ENCODE data around the gene HSPA9.
"Not testable (repeated sequence)": the region's sequence is repeated elsewhere in the genome, so short reads cannot be mapped to it uniquely, and the experiment has no call there.

HSPA9 gene

GRCh38 chr5:138520971-138521370 is 54.2 kb downstream of the HSPA9 start:
- no peak for TF ChIP-seq CTCF (IDR thresholded peaks at IDR 0.05; ENCODE audit: low read length, missing control alignments)
- no peak for DNase-seq (ENCODE audit: low read depth)
- H3K4me3 ChIP-seq (replicated peaks; ENCODE audit: low read depth, low read length): no peak overlapping the region

GRCh38 chr5:138517437-138517836 is 57.8 kb downstream of the HSPA9 start:
- TF ChIP-seq CTCF (IDR thresholded peaks at IDR 0.05; ENCODE audit: low read length, missing control alignments): no peak

GRCh38 chr5:138515556-138516245 is 59.5 kb downstream of the HSPA9 start:
- H3K4me3 ChIP-seq (replicated peaks; ENCODE audit: low read depth, low read length): no peak overlapping the region
- no peak for DNase-seq (ENCODE audit: low read depth)
- no peak for TF ChIP-seq CTCF (IDR thresholded peaks at IDR 0.05; ENCODE audit: low read length, missing control alignments)

More at GRCh38 chr5:138517437-138517836, 57.8 kb downstream of the HSPA9 start:
- no peak for DNase-seq (ENCODE audit: low read depth)
- no peak overlapping the region for H3K4me3 ChIP-seq (replicated peaks; ENCODE audit: low read depth, low read length)

- DNase-seq (ENCODE audit: low read depth): no peak
- no peak overlapping the region for H3K4me3 ChIP-seq (replicated peaks; ENCODE audit: low read depth, low read length)
- no peak for TF ChIP-seq CTCF (IDR thresholded peaks at IDR 0.05; ENCODE audit: low read length, missing control alignments)
Measured at GRCh38 chr5:138514021-138514420, 61.2 kb downstream of the HSPA9 start.

GRCh38 chr5:138508958-138509357 is 66.2 kb downstream of the HSPA9 start:
- DNase-seq (ENCODE audit: low read depth): no peak

GRCh38 chr5:138507485-138507884 is 67.7 kb downstream of the HSPA9 start:
- H3K4me3 ChIP-seq (replicated peaks; ENCODE audit: low read depth, low read length): not testable (repeated sequence)
- peak; percentile 70 for DNase-seq (ENCODE audit: low read depth)

More at GRCh38 chr5:138508958-138509357, 66.2 kb downstream of the HSPA9 start:
- no peak for TF ChIP-seq CTCF (IDR thresholded peaks at IDR 0.05; ENCODE audit: low read length, missing control alignments)
- no peak overlapping the region for H3K4me3 ChIP-seq (replicated peaks; ENCODE audit: low read depth, low read length)

GRCh38 chr5:138506370-138507306 is 68.6 kb downstream of the HSPA9 start:
- H3K4me3 ChIP-seq (replicated peaks; ENCODE audit: low read depth, low read length): no peak overlapping the region
- DNase-seq (ENCODE audit: low read depth): no peak
- TF ChIP-seq CTCF (IDR thresholded peaks at IDR 0.05; ENCODE audit: low read length, missing control alignments): no peak
